Measurements from ENCODE around the gene TAS2R8.
"Not testable (repeated sequence)": the region's sequence is repeated elsewhere in the genome, so short reads cannot be mapped to it uniquely, and the experiment has no call there.

Gene TAS2R8

DNA sequence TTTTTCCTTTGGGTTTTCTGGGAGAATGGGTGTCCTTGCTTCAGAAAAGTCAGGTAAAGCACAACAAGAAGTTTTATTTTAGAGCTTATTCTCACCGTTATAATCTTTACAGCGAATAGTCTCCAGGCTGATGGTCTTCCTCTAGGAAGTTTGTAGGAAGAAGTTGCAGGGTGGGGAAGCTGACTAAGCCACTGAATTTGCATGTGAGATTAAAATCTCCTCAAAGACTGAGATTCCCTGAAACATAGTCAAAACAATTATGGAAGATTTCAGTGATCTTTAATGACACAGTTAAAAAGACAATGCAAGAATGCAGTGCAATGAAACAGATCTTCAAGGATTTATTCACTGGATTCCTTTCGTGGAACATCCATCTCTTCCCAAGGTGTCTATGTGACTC lies 17.9 kb upstream of the TAS2R8 start:
- Histone ChIP-seq H3K9me3 (ENCODE audit: control insufficient read depth, low read length) (no peaks in the 10 kb centered on the region), H3K27ac (ENCODE audit: insufficient read depth, low read length, poor library complexity, severe bottlenecking) (no peak overlapping the region), H3K36me3 (ENCODE audit: control insufficient read depth, insufficient read depth, low read length) (no peaks in the 10 kb centered on the region), H3K4me3 (ENCODE audit: insufficient read depth, low read depth, low read length, poor library complexity, severe bottlenecking) (no peak overlapping the region), H3K27me3 (replicated peaks; ENCODE audit: control insufficient read depth, insufficient read depth, low read length, poor library complexity, severe bottlenecking) (no peaks in the 10 kb centered on the region), H3K4me1 (ENCODE audit: control insufficient read depth, insufficient read depth, low read length, poor library complexity, severe bottlenecking) (no peaks in the 10 kb centered on the region)
- no peak for DNase-seq

- no peak for DNase-seq
- Histone ChIP-seq H3K27me3 (replicated peaks; ENCODE audit: control insufficient read depth, insufficient read depth, low read length, poor library complexity, severe bottlenecking) (no peaks in the 10 kb centered on the region), H3K4me3 (ENCODE audit: insufficient read depth, low read depth, low read length, poor library complexity, severe bottlenecking) (no peak overlapping the region), H3K36me3 (ENCODE audit: control insufficient read depth, insufficient read depth, low read length) (no peaks in the 10 kb centered on the region), H3K27ac (ENCODE audit: insufficient read depth, low read length, poor library complexity, severe bottlenecking) (no peak overlapping the region), H3K9me3 (ENCODE audit: control insufficient read depth, low read length) (no peaks in the 10 kb centered on the region), H3K4me1 (ENCODE audit: control insufficient read depth, insufficient read depth, low read length, poor library complexity, severe bottlenecking) (no peaks in the 10 kb centered on the region)
Measured at GRCh38 chr12:10811883-10812536, 4.9 kb upstream of the TAS2R8 start.

GRCh38 chr12:10810068-10810467 lies 3.0 kb upstream of the TAS2R8 start, which contains the start of gene TAS2R9:
TSS of gene TAS2R9 (minus strand) at chr12:10810168. CDS start at chr12:10810075, 93 bp downstream.
- H3K27me3 ChIP-seq (replicated peaks; ENCODE audit: control insufficient read depth, insufficient read depth, low read length, poor library complexity, severe bottlenecking), result no peaks in the 10 kb centered on the region

DNA sequence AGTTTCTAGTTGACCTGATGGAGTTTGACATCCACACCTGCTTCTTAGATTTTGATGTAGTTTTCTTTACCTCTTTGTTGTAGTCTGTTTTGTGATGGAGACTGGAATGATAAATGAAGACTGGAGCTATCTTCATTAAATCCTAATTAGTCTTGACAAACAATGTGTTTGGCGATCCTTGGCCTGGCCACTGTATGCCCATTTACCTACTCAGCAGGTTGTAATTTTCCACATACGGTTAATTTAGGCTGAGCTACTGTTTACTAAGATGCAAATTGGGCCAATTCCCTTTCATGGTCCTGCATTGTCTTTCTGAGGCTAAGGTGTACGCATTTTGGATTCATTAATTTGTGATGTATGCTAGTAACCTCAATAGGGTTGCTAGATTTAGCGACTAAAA lies 4.5 kb downstream of the TAS2R8 start, which contains the start of gene TAS2R7:
TAS2R7 (minus strand) TSS at position 41 of the 400 bp plus-strand sequence. CDS start 57 bp downstream, outside the sequence.
- peaks cover 4% of the 10 kb centered on the region for H3K27me3 ChIP-seq (replicated peaks; ENCODE audit: control insufficient read depth, insufficient read depth, low read length, poor library complexity, severe bottlenecking)
- H3K4me3 ChIP-seq (ENCODE audit: insufficient read depth, low read depth, low read length, poor library complexity, severe bottlenecking), result no peak within 1 kb of the TSS
- DNase-seq, result no peak
- H3K36me3 ChIP-seq (ENCODE audit: control insufficient read depth, insufficient read depth, low read length), result no peaks in the 10 kb centered on the region
- no peaks in the 10 kb centered on the region for H3K4me1 ChIP-seq (ENCODE audit: control insufficient read depth, insufficient read depth, low read length, poor library complexity, severe bottlenecking)
- no peak within 1 kb of the TSS for H3K27ac ChIP-seq (ENCODE audit: insufficient read depth, low read length, poor library complexity, severe bottlenecking)
- no peaks in the 10 kb centered on the region for H3K9me3 ChIP-seq (ENCODE audit: control insufficient read depth, low read length)

More at GRCh38 chr12:10810068-10810467, 3.0 kb upstream of the TAS2R8 start, which contains the start of gene TAS2R9:
- Histone ChIP-seq H3K4me3 (ENCODE audit: insufficient read depth, low read depth, low read length, poor library complexity, severe bottlenecking) (no peak within 1 kb of the TSS), H3K27ac (ENCODE audit: insufficient read depth, low read length, poor library complexity, severe bottlenecking) (no peak within 1 kb of the TSS), H3K4me1 (ENCODE audit: control insufficient read depth, insufficient read depth, low read length, poor library complexity, severe bottlenecking) (no peaks in the 10 kb centered on the region), H3K9me3 (ENCODE audit: control insufficient read depth, low read length) (no peaks in the 10 kb centered on the region), H3K36me3 (ENCODE audit: control insufficient read depth, insufficient read depth, low read length) (no peaks in the 10 kb centered on the region)
- no peak for DNase-seq

GRCh38 chr12:10801741-10802140 lies 5.3 kb downstream of the TAS2R8 start:
- H3K4me3 ChIP-seq (ENCODE audit: insufficient read depth, low read depth, low read length, poor library complexity, severe bottlenecking), result no peak overlapping the region
- H3K4me1 ChIP-seq (ENCODE audit: control insufficient read depth, insufficient read depth, low read length, poor library complexity, severe bottlenecking), result no peaks in the 10 kb centered on the region
- DNase-seq, result no peak
- peaks cover 4% of the 10 kb centered on the region for H3K27me3 ChIP-seq (replicated peaks; ENCODE audit: control insufficient read depth, insufficient read depth, low read length, poor library complexity, severe bottlenecking)
- H3K36me3 ChIP-seq (ENCODE audit: control insufficient read depth, insufficient read depth, low read length), result no peaks in the 10 kb centered on the region
- no peak overlapping the region for H3K27ac ChIP-seq (ENCODE audit: insufficient read depth, low read length, poor library complexity, severe bottlenecking)
- no peaks in the 10 kb centered on the region for H3K9me3 ChIP-seq (ENCODE audit: control insufficient read depth, low read length)

DNA sequence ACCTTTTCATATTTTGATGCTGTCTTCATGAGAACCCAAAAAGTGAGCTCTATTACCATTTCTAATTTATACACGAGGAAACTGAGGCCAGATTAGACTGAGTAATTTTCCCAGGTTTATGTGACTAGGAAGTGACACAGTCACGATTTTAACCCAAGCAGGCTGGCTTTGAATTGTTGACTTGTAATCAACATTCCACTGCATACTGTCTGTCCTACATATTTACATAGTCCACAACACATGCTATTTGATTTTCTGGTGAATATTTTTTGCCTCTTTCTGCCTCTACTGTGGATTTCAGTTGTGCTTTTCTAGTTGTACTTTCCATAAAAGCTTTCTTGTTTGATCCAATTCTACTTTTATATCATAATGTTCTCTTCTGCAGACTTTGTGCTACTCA lies 12.9 kb downstream of the TAS2R8 start:
- Histone ChIP-seq H3K9me3 (ENCODE audit: control insufficient read depth, low read length) (no peaks in the 10 kb centered on the region), H3K27me3 (replicated peaks; ENCODE audit: control insufficient read depth, insufficient read depth, low read length, poor library complexity, severe bottlenecking) (peaks cover 2% of the 10 kb centered on the region), H3K36me3 (ENCODE audit: control insufficient read depth, insufficient read depth, low read length) (no peaks in the 10 kb centered on the region), H3K27ac (ENCODE audit: insufficient read depth, low read length, poor library complexity, severe bottlenecking) (no peak overlapping the region), H3K4me3 (ENCODE audit: insufficient read depth, low read depth, low read length, poor library complexity, severe bottlenecking) (no peak overlapping the region), H3K4me1 (ENCODE audit: control insufficient read depth, insufficient read depth, low read length, poor library complexity, severe bottlenecking) (no peaks in the 10 kb centered on the region)
- no peak for DNase-seq

GRCh38 chr12:10791769-10792168 lies 15.3 kb downstream of the TAS2R8 start:
- H3K36me3 ChIP-seq (ENCODE audit: control insufficient read depth, insufficient read depth, low read length); H3K9me3 ChIP-seq (ENCODE audit: control insufficient read depth, low read length); H3K4me1 ChIP-seq (ENCODE audit: control insufficient read depth, insufficient read depth, low read length, poor library complexity, severe bottlenecking); H3K27ac ChIP-seq (ENCODE audit: insufficient read depth, low read length, poor library complexity, severe bottlenecking); H3K27me3 ChIP-seq (replicated peaks; ENCODE audit: control insufficient read depth, insufficient read depth, low read length, poor library complexity, severe bottlenecking); H3K4me3 ChIP-seq (ENCODE audit: insufficient read depth, low read depth, low read length, poor library complexity, severe bottlenecking); DNase-seq: not testable (repeated sequence)

- H3K36me3 ChIP-seq (ENCODE audit: control insufficient read depth, insufficient read depth, low read length), result no peaks in the 10 kb centered on the region
- no peak for DNase-seq
- H3K4me3 ChIP-seq (ENCODE audit: insufficient read depth, low read depth, low read length, poor library complexity, severe bottlenecking), result no peak overlapping the region
- no peak overlapping the region for H3K27ac ChIP-seq (ENCODE audit: insufficient read depth, low read length, poor library complexity, severe bottlenecking)
- H3K9me3 ChIP-seq (ENCODE audit: control insufficient read depth, low read length), result no peaks in the 10 kb centered on the region
- no peaks in the 10 kb centered on the region for H3K4me1 ChIP-seq (ENCODE audit: control insufficient read depth, insufficient read depth, low read length, poor library complexity, severe bottlenecking)
- no peaks in the 10 kb centered on the region for H3K27me3 ChIP-seq (replicated peaks; ENCODE audit: control insufficient read depth, insufficient read depth, low read length, poor library complexity, severe bottlenecking)
Measured at GRCh38 chr12:10783252-10783651, 23.8 kb downstream of the TAS2R8 start.

DNA sequence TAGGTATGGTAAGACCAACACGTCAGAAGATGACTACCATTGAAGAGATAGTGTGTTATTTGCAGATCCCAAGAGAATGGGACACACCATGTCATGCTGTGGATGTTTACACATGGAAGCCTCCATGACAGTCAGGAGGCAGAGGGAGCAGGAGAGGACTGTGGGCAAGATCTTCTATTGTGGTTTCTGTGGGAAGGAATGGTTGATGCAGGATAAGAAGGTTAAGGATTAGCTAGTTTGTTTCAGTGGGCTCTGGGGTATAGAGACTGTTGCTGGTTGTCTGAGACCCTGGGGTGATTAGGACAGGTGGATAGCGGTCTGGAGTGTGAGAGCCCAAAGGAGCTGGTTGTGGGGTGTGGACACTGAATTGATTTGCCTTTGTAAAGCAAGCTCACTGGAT lies 28.0 kb downstream of the TAS2R8 start:
- Histone ChIP-seq H3K9me3 (ENCODE audit: control insufficient read depth, low read length) (no peaks in the 10 kb centered on the region), H3K27ac (ENCODE audit: insufficient read depth, low read length, poor library complexity, severe bottlenecking) (no peak overlapping the region), H3K36me3 (ENCODE audit: control insufficient read depth, insufficient read depth, low read length) (no peaks in the 10 kb centered on the region), H3K4me3 (ENCODE audit: insufficient read depth, low read depth, low read length, poor library complexity, severe bottlenecking) (no peak overlapping the region), H3K4me1 (ENCODE audit: control insufficient read depth, insufficient read depth, low read length, poor library complexity, severe bottlenecking) (no peaks in the 10 kb centered on the region), H3K27me3 (replicated peaks; ENCODE audit: control insufficient read depth, insufficient read depth, low read length, poor library complexity, severe bottlenecking) (peaks cover 5% of the 10 kb centered on the region)
- DNase-seq, result no peak

DNA sequence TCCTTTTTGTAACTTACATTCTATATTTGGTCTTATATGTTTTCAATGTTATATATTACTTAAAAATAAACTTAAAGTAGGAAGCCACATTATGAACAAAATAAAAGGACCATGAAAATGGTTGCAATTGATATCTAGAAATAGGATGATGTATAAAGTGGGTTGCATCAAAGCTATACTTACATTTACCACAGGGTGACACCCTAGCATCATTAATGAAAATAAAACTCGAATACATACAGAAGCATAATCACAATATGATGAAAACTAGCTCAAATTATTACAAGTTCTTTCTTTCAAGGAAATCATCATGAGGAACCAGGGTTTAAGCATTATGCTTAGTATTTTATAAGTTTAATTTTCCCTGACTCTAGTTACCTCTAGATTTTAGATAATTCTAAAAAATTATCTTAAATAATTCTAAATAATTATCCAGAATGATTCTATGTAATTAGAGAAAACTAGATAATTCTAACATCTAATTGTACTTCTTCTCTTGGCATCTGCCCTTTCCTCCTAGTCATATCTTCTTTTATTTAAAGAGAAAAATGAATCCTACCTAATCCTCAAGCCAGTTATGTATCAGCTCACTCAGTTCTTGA lies 35.9 kb downstream of the TAS2R8 start:
- no peak overlapping the region for H3K4me3 ChIP-seq (ENCODE audit: insufficient read depth, low read depth, low read length, poor library complexity, severe bottlenecking)
- H3K36me3 ChIP-seq (ENCODE audit: control insufficient read depth, insufficient read depth, low read length), result no peaks in the 10 kb centered on the region
- peaks cover 5% of the 10 kb centered on the region for H3K27me3 ChIP-seq (replicated peaks; ENCODE audit: control insufficient read depth, insufficient read depth, low read length, poor library complexity, severe bottlenecking)
- no peak for DNase-seq
- no peaks in the 10 kb centered on the region for H3K4me1 ChIP-seq (ENCODE audit: control insufficient read depth, insufficient read depth, low read length, poor library complexity, severe bottlenecking)
- H3K9me3 ChIP-seq (ENCODE audit: control insufficient read depth, low read length), result no peaks in the 10 kb centered on the region
- H3K27ac ChIP-seq (ENCODE audit: insufficient read depth, low read length, poor library complexity, severe bottlenecking), result no peak overlapping the region

All from effector memory CD4-positive, alpha-beta T cell (primary cell).